Neural cell (in vitro differentiated cells): ENCODE measurements around the gene PNPLA2. TPM values are rescaled to one million over a fixed set of nuclear protein-coding genes. Genes with fewer than 3 reads are reported as not detected.

Experiments
- H2AFZ ChIP-seq: fragments of 200-600, 300-800 bp; sonication (generic), shearing (Covaris generic); 2 replicates; pipeline ENCODE4 v1.6.0; 2014; ENCODE audit warnings: low read depth, mild to moderate bottlenecking, antibody characterized with exemption, low read length, moderate library complexity
- H3F3A ChIP-seq: fragments of 200-600 bp; shearing (Covaris generic); 2 replicates; pipeline ENCODE4 v1.6.1; 2016; ENCODE audit warnings: mild to moderate bottlenecking, moderate library complexity, mixed read lengths, antibody characterized with exemption, low read length; ENCODE audit not compliant: insufficient read depth, poor library complexity, severe bottlenecking
- H3K27ac ChIP-seq: fragments of 200-600, 300-800 bp; sonication (generic), shearing (Covaris generic); 2 replicates; pipeline ENCODE4 v1.5.1; 2014; ENCODE audit warnings: mild to moderate bottlenecking, low read length, moderate library complexity
- H3K27me3 ChIP-seq: fragments of 300-800, 200-600 bp; sonication (generic), shearing (Covaris generic); 2 replicates; pipeline ENCODE4 v1.6.0; 2014; ENCODE audit warnings: mild to moderate bottlenecking, low read depth, low read length, moderate library complexity; ENCODE audit not compliant: insufficient read depth
- H3K36me3 ChIP-seq: fragments of 300-800, 200-600 bp; sonication (generic), shearing (Covaris generic); 2 replicates; pipeline ENCODE4 v1.5.1; 2014; ENCODE audit warnings: mild to moderate bottlenecking, antibody characterized with exemption, low read length, moderate library complexity; ENCODE audit not compliant: insufficient read depth
- H3K4me2 ChIP-seq: fragments of 300-800, 200-600 bp; sonication (generic), shearing (Covaris generic); 2 replicates; pipeline ENCODE4 v1.6.0; 2014; ENCODE audit warnings: mild to moderate bottlenecking, low read length
- H3K4me3 ChIP-seq: fragments of 300-800, 200-600 bp; sonication (generic), shearing (Covaris generic); 2 replicates; pipeline ENCODE4 v1.5.1; 2014; ENCODE audit warnings: mild to moderate bottlenecking, low read length, moderate library complexity
- H3K79me2 ChIP-seq: fragments of 200-600 bp; shearing (Covaris generic); replicated peaks from 2 replicates; pipeline ENCODE4 v1.6.0; 2014; ENCODE audit warnings: mild to moderate bottlenecking, low read length, moderate library complexity; ENCODE audit not compliant: insufficient read depth
- H3K9ac ChIP-seq: fragments of 300-800, 200-600 bp; sonication (generic), shearing (Covaris generic); 2 replicates; pipeline ENCODE4 v1.6.1; 2016; ENCODE audit warnings: mild to moderate bottlenecking, low read length, mixed read lengths
- H3K9me2 ChIP-seq: fragments of 200-600 bp; shearing (Covaris generic); 2 replicates; pipeline ENCODE4 v1.6.1; 2016; ENCODE audit warnings: mild to moderate bottlenecking, low read length, mixed read lengths; ENCODE audit not compliant: insufficient read depth
- H3K9me3 ChIP-seq: fragments of 200-600, 300-800 bp; sonication (generic), shearing (Covaris generic); 2 replicates; pipeline ENCODE4 v1.6.1; 2016; ENCODE audit warnings: mild to moderate bottlenecking, mixed run types, low read length, moderate library complexity, mixed read lengths
- H4K20me1 ChIP-seq: fragments of 200-600 bp; shearing (Covaris generic); 2 replicates; pipeline ENCODE4 v1.6.1; 2016; ENCODE audit warnings: mild to moderate bottlenecking, mixed run types; ENCODE audit not compliant: insufficient read depth
- EP300 ChIP-seq: fragments of 450-650 bp; conservative IDR thresholded peaks from 2 replicates; pipeline ENCODE4 v1.6.1; 2014; ENCODE audit warnings: antibody characterized with exemption, mild to moderate bottlenecking, moderate library complexity; ENCODE audit not compliant: poor library complexity, severe bottlenecking
- EZH2 ChIP-seq: fragments of 200-600, 300-800 bp; shearing (Covaris generic), sonication (generic); IDR thresholded peaks from 2 replicates; pipeline ENCODE4 v1.6.1; 2014; ENCODE audit warnings: antibody characterized with exemption, low read length, borderline replicate concordance, mild to moderate bottlenecking; ENCODE audit not compliant: insufficient read depth, poor library complexity, severe bottlenecking
- MXI1 ChIP-seq: fragments of 450-650 bp; conservative IDR thresholded peaks from 2 replicates; pipeline ENCODE4 v1.6.1; 2014; ENCODE audit warnings: antibody characterized with exemption, mild to moderate bottlenecking; ENCODE audit not compliant: poor library complexity, severe bottlenecking
- POLR2AphosphoS5 ChIP-seq: IDR thresholded peaks from 2 replicates; pipeline ENCODE4 v1.6.1; 2012
- RAD21 ChIP-seq: fragments of 450-650 bp; conservative IDR thresholded peaks from 2 replicates; pipeline ENCODE4 v1.6.1; 2014; ENCODE audit warnings: antibody characterized with exemption, mild to moderate bottlenecking, moderate library complexity
- REST ChIP-seq: IDR thresholded peaks from 2 replicates; pipeline ENCODE4 v1.6.1; 2012; ENCODE audit warnings: borderline replicate concordance
- SMC3 ChIP-seq: fragments of 450-650 bp; conservative IDR thresholded peaks from 2 replicates; pipeline ENCODE4 v1.6.1; 2014; ENCODE audit warnings: antibody characterized with exemption, mild to moderate bottlenecking, moderate library complexity; ENCODE audit not compliant: poor library complexity
- TAF1 ChIP-seq: IDR thresholded peaks from 2 replicates; pipeline ENCODE4 v1.6.1; 2012; ENCODE audit warnings: low read depth
- polyA plus RNA-seq: library from polyadenylated mRNA; depleted of rRNA; stranded (reverse); fragments of >200 nt; gene quantifications from 2 replicates; pipeline ENCODE4 v1.2.3, GENCODE V29; 2014
- TF ChIP-seq, protein P1 (sequence below): fragments of 450-650 bp; IDR thresholded peaks from 2 replicates; pipeline ENCODE4 v1.5.1; 2014; ENCODE audit warnings: antibody characterized with exemption, mild to moderate bottlenecking, moderate library complexity; ENCODE audit not compliant: poor library complexity, severe bottlenecking

The PNPLA2 gene
- polyA plus RNA-seq, 1 donor from 2014 or later = 7.8 TPM

DNA sequence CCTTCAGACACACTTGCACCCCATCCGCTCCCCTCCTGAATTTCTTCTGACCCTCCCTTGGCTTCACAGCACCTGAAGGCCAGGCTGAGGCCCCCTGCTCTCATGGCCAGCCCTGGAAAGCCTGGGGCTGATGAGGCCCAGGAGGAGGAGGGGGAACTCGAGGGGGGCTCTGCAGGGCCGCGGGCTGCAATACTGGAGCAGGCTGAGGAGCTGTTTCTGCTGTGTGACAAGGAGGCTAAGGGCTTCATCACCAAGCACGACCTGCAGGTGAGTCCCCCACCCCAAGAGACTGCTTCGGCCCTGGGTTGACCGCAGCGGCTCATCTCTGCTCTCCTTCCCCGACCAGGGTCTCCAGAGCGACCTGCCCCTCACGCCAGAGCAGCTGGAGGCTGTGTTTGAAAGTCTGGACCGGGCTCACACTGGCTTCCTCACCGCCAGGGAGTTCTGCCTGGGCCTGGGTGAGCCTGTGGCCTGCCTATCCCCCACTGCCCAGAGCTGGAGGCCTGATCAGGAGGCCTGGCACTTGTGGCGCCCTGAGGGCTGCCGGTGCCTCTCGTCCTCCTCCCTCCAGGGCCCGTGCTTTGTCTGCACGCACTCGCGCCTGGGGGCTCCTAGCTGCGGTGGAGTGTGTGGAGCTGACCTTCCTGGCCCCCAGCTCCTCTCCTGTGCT is 9.9 kb downstream of the PNPLA2 start:
- Histone ChIP-seq H3K27ac (no peak overlapping the region), H3F3A (no peaks in the 10 kb centered on the region), H3K79me2 (no peaks in the 10 kb centered on the region), H3K4me3 (peak overlapping the region; percentile 69), H3K4me2 (no peak overlapping the region), H2AFZ (no peak overlapping the region), H3K9me3 (no peaks in the 10 kb centered on the region), H3K36me3 (no peaks in the 10 kb centered on the region), H3K9me2 (no peaks in the 10 kb centered on the region), H3K9ac (peak overlapping the region; percentile 25), H3K27me3 (peaks cover 42% of the 10 kb centered on the region), H4K20me1 (no peaks in the 10 kb centered on the region)
- TF ChIP-seq POLR2AphosphoS5 (no peak), EP300 (no peak), MXI1 (no peak), EZH2 (no peak), SMC3 (no peak), RAD21 (no peak), REST (no peak), TAF1 (no peak)
- TF ChIP-seq, protein P1, sequence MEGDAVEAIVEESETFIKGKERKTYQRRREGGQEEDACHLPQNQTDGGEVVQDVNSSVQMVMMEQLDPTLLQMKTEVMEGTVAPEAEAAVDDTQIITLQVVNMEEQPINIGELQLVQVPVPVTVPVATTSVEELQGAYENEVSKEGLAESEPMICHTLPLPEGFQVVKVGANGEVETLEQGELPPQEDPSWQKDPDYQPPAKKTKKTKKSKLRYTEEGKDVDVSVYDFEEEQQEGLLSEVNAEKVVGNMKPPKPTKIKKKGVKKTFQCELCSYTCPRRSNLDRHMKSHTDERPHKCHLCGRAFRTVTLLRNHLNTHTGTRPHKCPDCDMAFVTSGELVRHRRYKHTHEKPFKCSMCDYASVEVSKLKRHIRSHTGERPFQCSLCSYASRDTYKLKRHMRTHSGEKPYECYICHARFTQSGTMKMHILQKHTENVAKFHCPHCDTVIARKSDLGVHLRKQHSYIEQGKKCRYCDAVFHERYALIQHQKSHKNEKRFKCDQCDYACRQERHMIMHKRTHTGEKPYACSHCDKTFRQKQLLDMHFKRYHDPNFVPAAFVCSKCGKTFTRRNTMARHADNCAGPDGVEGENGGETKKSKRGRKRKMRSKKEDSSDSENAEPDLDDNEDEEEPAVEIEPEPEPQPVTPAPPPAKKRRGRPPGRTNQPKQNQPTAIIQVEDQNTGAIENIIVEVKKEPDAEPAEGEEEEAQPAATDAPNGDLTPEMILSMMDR = no peak

DNA sequence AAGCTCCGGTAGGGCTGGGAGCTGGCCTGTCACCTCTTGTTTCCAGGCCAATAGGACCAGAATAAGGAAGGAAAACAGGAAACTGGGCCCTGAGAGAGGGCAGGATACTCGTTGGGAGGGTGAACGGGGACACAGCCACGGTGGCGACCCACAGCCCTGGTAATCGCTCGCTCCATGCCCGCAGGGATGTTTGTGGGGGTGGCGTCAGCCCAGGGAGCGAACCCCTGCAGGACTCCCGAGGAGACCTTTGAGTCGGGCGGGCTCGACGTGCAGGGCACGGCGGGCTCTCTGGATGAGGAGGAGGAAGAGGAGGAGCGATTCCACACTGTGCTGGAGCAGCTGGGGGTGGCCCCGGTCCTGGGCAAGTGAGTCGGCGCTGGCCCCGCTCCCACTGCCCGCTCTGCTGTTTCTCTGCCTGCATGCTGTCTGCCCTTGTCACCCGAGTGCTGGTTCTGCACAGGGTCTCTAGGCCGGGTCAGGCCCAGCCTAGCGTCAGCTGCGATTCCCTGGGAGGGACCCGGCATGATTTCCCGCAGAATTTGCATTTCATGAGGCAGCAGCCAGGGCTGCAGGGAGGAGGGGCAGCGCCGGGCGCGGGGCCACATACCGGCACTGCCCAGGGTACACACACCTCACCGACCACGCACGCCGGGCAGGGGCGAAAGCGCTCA is 10.6 kb downstream of the PNPLA2 start:
- H3K36me3 ChIP-seq = no peaks in the 10 kb centered on the region
- no peaks in the 10 kb centered on the region for H3K79me2 ChIP-seq
- H3K4me2 ChIP-seq = no peak overlapping the region
- no peak for TF ChIP-seq MXI1
- no peak for TF ChIP-seq RAD21
- TF ChIP-seq EZH2 = no peak
- TF ChIP-seq, protein P1 = no peak
- no peak for TF ChIP-seq TAF1
- no peak for TF ChIP-seq EP300
- TF ChIP-seq REST = no peak
- no peak for TF ChIP-seq POLR2AphosphoS5
- TF ChIP-seq SMC3 = no peak
- no peaks in the 10 kb centered on the region for H3F3A ChIP-seq
- H3K9me2 ChIP-seq = no peaks in the 10 kb centered on the region
- H3K9ac ChIP-seq = peak overlapping the region; percentile 15
- H3K27ac ChIP-seq = no peak overlapping the region
- no peak overlapping the region for H2AFZ ChIP-seq
- H3K9me3 ChIP-seq = no peaks in the 10 kb centered on the region
- H3K4me3 ChIP-seq = peak overlapping the region; percentile 69
- H4K20me1 ChIP-seq = no peaks in the 10 kb centered on the region
- H3K27me3 ChIP-seq = peaks cover 42% of the 10 kb centered on the region
